ENCODE results near the gene AP3B2.

The AP3B2 gene

GRCh38 chr15:82743810-82744209 lies 34.1 kb upstream of the AP3B2 start:
- Histone ChIP-seq H3K36me3 (no peaks in the 10 kb centered on the region), H3K4me1 (ENCODE audit: control insufficient read depth in 1 of 2, insufficient read depth in 1 of 2, low read depth in 1 of 2, low read length in 1 of 2) (no peaks in the 10 kb centered on the region), H3K9me3 (no peaks in the 10 kb centered on the region), H3K4me3 (ENCODE audit: low read depth in 1 of 2, low read length in 1 of 2) (no peak overlapping the region), H3K27me3 (peaks cover 4% of the 10 kb centered on the region), H3K27ac (no peak overlapping the region)
- no peak for TF ChIP-seq CTCF (IDR thresholded peaks at IDR 0.05)

- Histone ChIP-seq H3K36me3 (no peaks in the 10 kb centered on the region), H3K27ac (no peak overlapping the region), H3K4me1 (ENCODE audit: control insufficient read depth in 1 of 2, insufficient read depth in 1 of 2, low read depth in 1 of 2, low read length in 1 of 2) (no peaks in the 10 kb centered on the region), H3K9me3 (no peaks in the 10 kb centered on the region), H3K4me3 (ENCODE audit: low read depth in 1 of 2, low read length in 1 of 2) (no peak overlapping the region), H3K27me3 (no peaks in the 10 kb centered on the region)
- no peak for TF ChIP-seq CTCF (IDR thresholded peaks at IDR 0.05)
Measured at GRCh38 chr15:82742134-82742533, 32.5 kb upstream of the AP3B2 start.

- Histone ChIP-seq H3K27ac (no peak overlapping the region), H3K4me1 (ENCODE audit: control insufficient read depth in 1 of 2, insufficient read depth in 1 of 2, low read depth in 1 of 2, low read length in 1 of 2) (no peaks in the 10 kb centered on the region), H3K4me3 (ENCODE audit: low read depth in 1 of 2, low read length in 1 of 2) (no peak overlapping the region), H3K9me3 (no peaks in the 10 kb centered on the region), H3K36me3 (no peaks in the 10 kb centered on the region), H3K27me3 (no peaks in the 10 kb centered on the region)
- no peak for TF ChIP-seq CTCF (IDR thresholded peaks at IDR 0.05)
Measured at GRCh38 chr15:82739086-82739485, 29.4 kb upstream of the AP3B2 start.

- no peak overlapping the region for H3K27ac ChIP-seq
- H3K36me3 ChIP-seq: no peaks in the 10 kb centered on the region
Measured at GRCh38 chr15:82737975-82738374, 28.3 kb upstream of the AP3B2 start.

GRCh38 chr15:82731527-82731926 lies 21.9 kb upstream of the AP3B2 start:
- no peak for TF ChIP-seq CTCF (IDR thresholded peaks at IDR 0.05)
- no peak overlapping the region for H3K4me3 ChIP-seq (ENCODE audit: low read depth in 1 of 2, low read length in 1 of 2)
- H3K4me1 ChIP-seq (ENCODE audit: control insufficient read depth in 1 of 2, insufficient read depth in 1 of 2, low read depth in 1 of 2, low read length in 1 of 2): no peaks in the 10 kb centered on the region
- H3K36me3 ChIP-seq: no peaks in the 10 kb centered on the region
- no peaks in the 10 kb centered on the region for H3K27me3 ChIP-seq
- H3K9me3 ChIP-seq: no peaks in the 10 kb centered on the region
- H3K27ac ChIP-seq: no peak overlapping the region

More at GRCh38 chr15:82737975-82738374, 28.3 kb upstream of the AP3B2 start:
- H3K4me3 ChIP-seq (ENCODE audit: low read depth in 1 of 2, low read length in 1 of 2): no peak overlapping the region
- TF ChIP-seq CTCF (IDR thresholded peaks at IDR 0.05): no peak
- no peaks in the 10 kb centered on the region for H3K4me1 ChIP-seq (ENCODE audit: control insufficient read depth in 1 of 2, insufficient read depth in 1 of 2, low read depth in 1 of 2, low read length in 1 of 2)
- H3K9me3 ChIP-seq: no peaks in the 10 kb centered on the region
- no peaks in the 10 kb centered on the region for H3K27me3 ChIP-seq

GRCh38 chr15:82730022-82730530 lies 20.4 kb upstream of the AP3B2 start:
- no peak for TF ChIP-seq CTCF (IDR thresholded peaks at IDR 0.05)
- Histone ChIP-seq H3K4me3 (ENCODE audit: low read depth in 1 of 2, low read length in 1 of 2) (no peak overlapping the region), H3K4me1 (ENCODE audit: control insufficient read depth in 1 of 2, insufficient read depth in 1 of 2, low read depth in 1 of 2, low read length in 1 of 2) (no peaks in the 10 kb centered on the region), H3K36me3 (no peaks in the 10 kb centered on the region), H3K27ac (no peak overlapping the region), H3K9me3 (no peaks in the 10 kb centered on the region), H3K27me3 (no peaks in the 10 kb centered on the region)

All from neutrophil (primary cell).